ENCODE results near the gene ARHGEF2.

ARHGEF2 gene

DNA sequence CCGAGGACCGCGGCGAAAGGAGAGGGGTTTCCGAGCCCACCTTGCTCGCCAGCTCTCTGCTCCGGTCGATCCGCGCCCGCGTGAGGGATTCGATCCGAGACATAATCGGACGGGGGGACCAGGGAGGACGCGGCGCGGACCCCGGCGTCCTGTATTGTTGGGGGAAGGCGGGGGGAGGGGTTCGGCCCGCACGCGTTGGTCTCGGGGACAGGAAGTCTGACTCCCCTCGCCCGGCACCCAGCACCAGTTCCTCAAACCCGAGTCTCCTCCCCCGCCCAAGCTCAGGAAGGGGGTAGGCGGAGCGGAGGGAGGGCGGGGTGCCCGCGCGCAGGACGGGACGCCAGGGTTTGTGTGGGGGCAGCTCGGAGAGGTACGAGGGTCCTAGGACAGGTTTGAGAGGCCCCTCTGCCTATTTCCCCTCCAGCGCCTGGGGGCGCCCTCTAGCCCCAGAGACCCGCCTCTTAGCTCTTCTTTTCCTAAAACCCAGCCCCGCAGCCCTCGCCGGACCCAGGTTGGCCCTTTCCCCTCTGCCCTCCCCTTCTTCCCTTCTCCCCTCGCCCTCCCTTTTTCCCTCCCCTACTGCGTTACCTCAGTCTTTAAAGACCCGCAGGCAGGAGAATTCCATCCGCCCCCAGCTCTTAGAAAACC lies at the start of gene ARHGEF2:
Gene ARHGEF2 (minus strand): TSS at position 223 of the 648 bp plus-strand sequence. CDS start 120 bp downstream, at position 103.
- DNase-seq = peak; percentile 76 to 81

DNA sequence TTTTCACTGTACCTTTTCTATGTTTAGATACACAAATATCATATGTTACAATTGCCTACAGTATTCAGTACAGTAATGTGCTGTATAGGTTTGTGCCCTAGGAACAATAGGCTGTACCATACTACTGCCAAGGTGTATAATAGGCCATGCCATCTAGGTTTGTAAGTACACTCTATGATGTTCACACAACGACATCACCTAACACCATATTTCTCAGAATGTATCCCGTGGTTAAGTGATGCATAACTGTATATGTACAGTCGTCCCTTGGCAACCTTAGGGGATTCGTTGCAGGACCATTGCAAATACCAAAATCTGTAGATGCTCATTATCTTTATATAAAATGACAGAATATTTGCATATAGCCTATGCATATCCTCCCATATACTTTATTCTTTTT lies 48.2 kb upstream of the ARHGEF2 start:
- DNase-seq = no peak

DNA sequence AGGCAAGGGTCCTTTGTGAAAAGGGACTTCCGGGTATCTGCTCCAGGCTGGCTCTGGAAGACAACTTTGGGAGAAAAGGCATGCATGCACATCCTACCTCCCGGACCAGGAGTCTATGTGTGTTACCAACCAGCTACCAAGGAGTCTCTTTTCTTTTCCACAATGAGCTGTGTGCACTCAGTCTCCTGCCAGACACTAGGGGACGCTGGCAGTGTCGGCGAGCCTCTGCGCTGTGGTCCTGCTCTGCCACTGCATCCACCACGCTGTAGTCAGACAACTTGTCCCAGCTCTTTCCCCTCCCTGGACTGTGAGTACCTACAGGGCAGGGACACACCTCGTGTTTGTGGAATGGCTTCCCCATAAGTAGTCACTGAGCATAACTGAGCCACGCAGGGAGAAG lies 47.5 kb upstream of the ARHGEF2 start:
- peak; percentile 15 to 37 for DNase-seq

DNA sequence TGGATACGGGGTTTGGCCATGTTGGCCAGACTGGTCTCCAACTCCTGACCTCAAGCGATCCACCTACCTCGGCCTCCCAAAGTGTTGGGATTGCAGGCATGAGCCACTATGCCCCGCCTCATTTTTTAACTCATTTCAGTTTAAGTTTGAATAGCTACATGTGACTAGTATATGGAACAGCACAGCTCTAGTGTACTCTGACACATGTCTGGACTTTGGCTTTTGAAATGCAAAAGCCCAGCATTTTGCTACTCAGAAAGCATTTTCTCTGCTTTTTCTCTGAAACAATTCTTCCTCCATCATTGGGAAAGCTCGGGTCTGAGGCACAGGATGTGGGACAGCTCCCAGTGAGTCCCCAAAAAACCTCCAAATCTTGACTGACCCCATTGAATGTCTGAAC lies 46.5 kb upstream of the ARHGEF2 start:
- DNase-seq = no peak

DNA sequence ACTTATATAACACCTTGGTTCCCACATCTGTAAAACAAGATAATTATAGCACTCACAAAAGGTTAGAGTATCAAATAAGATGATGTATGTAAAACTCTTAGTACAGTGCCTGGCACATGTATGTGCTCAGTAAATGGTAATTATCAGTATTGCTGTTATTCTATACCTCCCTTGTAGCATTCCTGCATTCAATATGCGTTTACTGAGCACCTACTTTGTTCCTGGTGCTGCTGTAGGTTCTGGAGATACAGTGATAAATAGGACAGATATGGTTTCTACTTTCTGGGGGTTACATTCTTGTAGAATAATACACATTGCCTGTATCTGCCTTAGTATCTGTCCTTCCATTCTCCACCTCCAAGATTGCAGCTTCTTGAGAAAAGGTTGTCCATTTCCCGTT lies 43.6 kb upstream of the ARHGEF2 start:
- DNase-seq = no peak

DNA sequence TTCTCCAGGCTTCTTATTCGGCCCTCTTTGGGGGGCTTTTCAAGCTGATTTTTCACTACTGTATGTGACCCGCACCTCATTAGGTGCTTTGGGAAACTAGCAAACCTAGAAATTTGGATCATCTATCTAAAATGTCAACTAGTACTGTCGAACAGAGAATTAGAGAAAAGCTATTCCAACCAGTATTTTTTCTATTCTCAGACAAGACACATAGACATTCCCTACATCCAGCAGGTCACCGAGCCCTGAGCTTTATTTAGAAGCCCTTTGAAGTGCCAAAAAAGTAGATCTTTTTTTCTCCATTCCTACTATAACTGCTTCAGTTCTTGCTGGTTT lies 42.7 kb upstream of the ARHGEF2 start:
- DNase-seq = no peak

DNA sequence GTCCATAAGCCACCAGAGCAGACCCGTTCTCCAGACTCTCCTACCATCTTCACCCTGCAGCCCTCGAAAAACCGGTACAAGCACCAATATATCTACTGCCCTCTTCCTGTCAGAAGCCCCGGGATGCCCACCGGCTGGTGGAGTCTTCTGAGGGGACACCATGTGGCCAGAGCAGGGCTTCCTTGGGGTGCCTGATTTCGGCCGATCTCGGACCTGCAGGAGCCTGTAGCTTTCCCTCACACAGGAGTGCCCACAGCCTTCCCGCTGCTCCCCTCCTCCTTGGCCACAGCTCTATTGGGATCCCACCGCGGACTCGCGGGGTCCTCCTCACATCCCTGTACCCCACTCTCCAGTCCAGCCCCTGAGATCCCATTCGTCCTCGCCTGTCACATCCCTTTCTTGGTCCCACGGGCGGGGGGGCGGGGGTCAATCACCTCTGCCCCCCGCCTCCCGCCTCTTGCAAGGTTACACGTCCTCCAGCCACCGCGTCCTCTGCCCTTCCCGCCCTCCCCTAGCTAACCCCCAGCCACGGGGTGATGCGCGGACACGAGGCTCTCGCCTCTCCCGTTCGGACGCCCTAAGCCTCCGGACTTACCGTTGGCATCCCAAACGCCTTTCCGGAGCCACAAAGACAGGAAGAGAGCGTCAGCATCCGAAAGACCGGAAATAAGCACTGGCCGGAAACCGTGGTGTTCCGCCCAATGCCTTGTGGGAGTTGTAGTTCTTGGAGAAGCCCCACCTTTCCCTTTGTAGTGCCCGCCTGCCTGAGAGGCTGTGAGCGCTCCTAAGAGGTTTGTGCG lies 42.1 kb upstream of the ARHGEF2 start, which contains the start of gene SSR2:
Gene SSR2 (minus strand): TSS at position 659 of the 800 bp plus-strand sequence. CDS start 784 bp downstream, outside the sequence.
- peak; percentile 87 to 91 for DNase-seq

DNA sequence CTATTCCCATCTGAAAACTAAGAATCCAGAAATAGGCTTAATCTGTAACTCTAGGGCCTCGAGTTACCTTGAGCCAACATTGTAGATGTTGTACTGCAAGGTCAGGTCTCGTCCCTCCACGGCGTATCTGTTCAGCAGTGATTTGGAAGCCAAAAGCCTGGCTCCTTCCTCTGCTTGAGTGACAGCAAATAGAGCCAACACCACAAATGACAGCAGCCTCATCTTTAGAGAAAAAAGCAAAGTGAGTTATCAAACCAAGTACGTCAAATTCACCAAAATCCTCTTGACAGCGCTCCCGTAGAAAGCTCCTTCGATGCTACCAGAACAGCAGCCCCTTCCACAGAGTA lies 41.6 kb upstream of the ARHGEF2 start:
- DNase-seq = no peak

DNA sequence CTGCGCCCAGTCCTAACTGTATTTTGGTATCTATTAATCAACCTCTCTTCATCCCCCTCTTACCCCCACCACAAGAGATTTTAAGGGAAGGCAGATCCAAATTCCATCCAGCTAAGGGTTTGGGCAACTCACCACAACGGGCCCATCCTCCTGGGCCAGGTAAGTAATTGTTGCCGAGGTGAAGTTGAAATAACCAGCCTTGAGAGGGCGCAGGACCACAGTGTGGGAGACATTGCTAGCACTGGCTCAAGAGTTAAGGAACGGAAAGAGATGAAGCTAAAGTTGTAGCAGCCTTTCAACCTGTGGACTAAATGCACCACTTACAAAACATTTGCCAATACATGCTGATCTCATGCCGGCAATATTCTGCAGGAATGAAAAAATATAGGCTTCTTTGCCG lies 36.5 kb upstream of the ARHGEF2 start:
- DNase-seq = no peak

DNA sequence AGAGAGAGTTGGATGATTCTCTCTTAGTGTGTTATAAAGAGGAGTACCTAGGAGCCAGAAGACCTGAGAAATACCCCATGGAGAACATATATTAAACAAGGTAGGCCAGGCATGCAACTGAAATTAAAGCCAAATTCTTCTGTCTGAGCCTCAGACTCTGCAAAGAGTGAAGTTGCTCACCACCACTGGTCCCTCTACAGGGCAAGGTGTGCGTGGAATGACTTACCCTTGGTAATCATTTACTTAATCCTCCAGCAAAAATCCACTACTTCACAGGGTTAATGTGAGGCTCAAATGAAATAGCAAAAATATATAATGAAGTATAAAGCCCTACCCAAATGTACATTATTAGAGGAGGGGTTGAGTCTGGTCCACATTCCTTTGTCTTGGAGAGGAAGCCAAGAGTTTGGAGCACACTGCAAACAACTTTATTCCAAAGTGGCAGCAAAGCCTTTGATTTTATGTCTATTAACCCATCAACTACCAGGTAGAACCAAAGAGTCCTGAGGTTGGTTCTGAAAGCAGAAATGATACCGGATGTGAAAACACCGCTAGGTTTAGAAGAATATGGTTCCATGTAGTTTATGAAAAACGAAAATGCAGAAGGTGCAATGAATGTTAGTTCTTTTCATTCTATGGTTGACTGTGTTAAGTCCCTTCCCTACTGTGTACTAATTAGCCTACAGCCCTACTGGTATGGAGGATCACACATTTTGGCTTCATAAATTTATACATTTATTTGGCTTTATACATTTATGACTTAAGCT lies 33.9 kb upstream of the ARHGEF2 start:
- DNase-seq = no peak

DNA sequence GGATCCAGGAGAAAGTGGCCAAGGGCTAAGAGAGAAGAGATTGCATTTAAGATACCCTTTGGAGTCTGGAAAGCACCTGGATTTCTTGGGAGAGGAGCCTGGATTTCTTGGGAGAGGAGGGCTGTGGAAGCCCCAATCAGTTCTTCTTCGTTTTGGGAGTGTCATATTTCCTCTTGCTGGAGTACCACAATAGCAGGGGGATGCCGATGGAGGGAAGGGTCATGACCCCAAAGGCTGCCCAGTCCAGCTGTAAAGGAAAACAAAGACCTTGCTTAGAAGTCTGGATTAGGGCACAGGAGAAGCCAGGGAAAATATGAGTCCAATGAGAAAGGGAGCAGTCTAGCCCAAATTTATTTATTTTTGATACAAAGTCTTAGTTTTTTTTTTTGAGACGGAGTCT lies 31.1 kb upstream of the ARHGEF2 start:
- no peak for DNase-seq

DNA sequence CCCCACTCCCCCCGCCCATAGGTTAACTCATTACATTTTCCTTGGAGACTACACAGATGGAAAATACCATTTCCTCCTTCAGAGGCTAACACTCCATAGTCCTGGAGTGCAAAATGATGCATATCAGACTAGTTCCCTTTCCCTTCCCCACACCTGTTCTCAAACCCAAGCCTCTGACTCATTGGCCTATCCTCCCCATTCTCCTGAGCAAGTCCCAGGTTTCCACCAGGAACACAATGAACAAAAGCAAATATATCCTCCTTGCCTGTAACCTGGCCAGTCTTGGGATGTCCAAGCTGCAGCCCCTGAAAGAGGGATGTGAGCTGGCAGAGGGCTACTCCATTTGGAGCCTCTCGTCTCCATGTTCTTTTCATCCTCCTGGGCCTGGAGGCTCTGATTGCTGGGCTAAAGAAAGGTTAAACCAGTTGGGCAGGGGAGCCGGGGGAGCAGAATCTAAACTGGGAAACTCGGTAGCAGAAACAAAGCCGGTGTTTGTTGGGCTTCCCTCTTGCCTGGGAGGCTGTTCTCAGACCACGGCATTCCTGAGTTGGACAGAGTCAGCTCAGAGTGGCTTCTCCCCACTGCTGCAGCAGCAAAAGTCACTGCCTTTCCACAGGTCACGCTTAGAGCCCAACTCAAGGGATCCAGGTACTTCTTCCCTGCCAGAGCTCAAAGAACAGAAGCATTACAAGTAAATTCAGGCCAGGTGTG lies 28.5 kb upstream of the ARHGEF2 start:
- DNase-seq = no peak

DNA sequence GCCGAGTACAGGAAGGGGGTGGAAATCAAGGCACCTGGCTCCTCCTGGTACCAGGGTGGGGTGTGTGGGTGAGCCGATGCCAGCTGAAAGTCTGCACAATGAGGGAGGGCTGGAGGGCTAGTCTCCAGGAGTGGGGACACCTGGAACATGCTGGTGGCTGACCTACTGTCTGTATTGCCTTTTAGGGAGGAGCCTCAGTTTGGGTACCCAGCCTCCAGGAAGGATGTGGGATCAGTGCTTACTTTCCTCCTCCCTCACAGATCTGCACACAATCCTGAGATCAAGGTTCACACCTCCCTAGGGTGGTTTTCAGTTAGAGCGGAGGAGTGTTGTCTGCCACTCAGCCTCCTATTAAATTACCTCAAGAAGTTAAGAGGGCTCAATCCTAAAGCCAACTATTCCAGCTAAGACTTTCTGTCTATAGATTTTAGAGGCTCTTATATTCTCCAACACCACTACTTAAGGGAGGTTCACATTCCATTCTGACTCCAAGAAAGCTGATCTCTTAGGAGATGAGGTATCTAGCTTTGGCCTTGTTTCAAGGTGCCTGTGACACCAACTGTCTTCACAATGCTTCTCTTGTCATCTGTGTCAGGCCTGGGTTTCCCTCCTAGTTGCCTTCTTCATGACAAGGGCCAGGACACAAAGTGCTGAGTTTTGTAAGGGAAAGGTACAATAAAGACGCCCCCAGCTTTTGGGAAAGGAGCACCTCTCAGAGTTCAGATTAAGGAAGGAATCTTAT lies 26.7 kb upstream of the ARHGEF2 start:
- DNase-seq = peak in 1 of 2 donors; percentile 56

DNA sequence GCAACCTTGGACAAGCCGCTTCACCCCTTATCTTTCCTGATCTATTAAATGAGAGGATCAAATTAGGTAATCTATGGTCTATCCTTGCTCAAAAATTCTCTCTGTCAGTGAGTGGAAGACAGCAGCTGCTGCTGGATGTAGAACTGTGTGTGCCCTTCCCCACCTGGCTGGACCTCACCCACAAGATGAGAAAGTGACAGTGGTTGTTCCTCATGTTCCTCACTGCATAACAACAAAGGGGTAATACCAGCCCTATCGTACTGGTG lies 25.5 kb upstream of the ARHGEF2 start:
- no peak for DNase-seq

DNA sequence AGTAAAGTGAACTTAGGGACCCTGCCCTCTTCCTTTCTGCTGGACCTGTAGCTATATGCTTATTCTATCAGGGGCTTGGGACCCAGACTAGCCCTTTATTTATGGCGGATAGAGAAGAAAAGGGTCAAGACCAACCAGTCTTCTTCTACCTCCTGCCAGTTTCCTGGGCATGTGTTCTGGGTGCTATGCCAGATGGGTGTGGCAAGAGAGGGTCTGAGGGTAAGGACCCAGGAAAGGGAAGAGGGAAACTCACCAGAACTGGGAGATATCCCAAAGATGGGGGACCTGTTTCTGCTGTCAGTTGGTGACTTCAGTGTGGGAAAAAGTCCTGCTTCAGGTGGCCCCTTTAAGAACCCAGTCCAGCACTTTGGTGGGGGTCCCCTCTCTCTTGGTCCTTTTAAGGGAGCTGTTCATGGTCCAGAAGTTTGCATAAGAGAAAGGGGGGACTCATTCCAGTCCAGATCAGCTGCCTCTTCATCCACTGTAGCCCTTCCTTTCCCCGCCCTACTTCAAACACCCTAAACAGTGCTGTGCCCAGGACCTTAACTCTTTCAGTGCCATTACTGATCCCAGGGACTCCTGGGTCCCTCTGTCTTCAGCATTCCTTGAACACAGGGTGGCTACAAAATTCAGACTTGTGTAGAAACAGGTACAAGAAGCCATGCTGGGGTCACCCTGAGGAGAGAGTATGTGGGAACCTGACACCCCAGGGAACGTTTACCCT lies 24.0 kb upstream of the ARHGEF2 start:
- DNase-seq = no peak

DNA sequence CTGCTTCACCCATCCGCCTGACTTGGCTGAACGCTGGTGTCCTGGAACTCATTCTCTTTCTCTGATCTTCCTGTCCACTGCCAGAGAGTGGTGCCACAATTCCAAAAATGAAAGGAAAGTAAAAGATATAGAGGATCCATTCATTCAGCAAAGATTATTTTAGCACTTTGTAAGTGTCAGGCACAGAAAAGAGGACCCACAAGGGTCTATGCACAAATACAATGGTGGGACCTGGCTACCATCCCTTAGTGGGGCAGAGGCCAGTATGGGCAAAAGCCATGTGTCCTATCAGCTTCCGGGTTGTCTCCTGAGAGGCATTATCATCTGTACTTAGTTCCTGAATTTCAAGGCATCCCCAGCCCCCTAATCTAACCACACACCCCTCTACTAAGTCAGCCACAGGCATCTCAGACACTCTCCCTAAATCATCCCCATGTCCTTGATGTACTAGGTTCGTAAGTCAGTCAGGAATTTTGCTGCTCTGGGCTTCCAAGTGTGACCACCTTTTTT lies 23.4 kb upstream of the ARHGEF2 start:
- DNase-seq = no peak

DNA sequence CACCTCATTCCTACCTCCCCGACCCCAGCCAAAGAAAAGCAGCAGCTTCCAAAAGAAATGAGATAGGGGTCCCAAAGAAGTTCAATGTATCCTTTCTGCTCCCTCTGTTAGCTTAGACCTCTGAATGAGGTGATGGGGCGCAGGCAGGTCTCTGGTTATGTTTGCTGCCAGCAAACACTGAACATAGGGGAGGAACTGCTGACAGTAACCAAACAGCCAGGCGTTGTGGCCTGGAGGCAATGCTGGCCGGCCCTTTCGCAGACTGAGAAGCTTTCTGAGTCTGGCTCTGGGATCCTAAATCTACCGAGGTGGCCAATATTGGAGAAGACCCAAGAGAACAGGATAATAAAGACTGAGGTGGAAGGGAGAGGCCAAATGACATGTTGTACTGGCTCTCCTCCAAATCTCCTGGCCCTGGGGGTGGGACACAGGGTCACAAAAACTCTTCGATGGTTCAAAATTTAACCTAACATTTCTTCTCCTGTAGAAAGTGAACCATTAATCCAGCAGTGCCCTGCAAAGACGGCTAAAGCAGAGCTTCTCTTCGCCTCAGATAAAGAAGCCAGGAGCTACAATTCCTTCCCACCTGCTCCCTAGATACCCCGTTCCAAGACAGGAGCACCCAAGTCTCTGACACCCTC lies 22.8 kb upstream of the ARHGEF2 start:
- DNase-seq = no peak

DNA sequence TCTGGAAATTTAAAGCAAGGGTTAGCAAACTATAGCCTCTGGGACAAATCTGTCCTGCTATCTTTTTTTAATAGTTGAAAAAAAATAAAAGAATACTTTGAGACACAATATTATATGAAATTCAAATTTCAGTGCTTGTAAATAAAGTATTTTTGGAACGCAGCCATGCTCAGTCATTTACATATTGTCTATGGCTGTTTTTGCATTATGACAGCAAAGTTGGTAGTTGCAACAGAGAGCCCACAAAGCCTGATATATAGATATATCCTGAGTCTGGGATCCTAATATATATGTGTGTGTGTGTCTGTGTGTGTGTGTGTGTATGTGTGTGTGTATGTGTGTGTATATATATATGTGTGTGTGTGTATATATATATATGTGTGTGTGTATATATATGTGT lies 21.6 kb upstream of the ARHGEF2 start:
- DNase-seq = no peak

DNA sequence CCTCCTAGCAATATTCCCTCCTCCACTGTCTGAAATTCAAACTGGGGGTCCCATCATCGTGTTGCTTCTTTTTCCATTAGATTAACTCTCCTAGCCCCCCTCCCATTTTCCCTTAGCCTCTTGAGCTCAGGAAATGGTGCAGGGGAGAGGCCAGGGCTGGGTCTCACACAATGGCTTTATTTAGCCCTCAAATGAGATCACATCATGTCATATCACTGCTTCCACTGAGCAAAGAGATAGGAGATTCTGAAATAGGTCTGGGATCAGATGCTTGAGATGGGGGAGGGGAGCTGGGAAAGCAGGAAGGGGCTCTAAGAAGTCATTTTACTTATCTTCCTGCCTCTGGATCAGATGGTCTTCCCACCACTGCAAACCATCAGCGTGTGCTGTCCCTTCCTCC lies 17.8 kb upstream of the ARHGEF2 start:
- no peak for DNase-seq

DNA sequence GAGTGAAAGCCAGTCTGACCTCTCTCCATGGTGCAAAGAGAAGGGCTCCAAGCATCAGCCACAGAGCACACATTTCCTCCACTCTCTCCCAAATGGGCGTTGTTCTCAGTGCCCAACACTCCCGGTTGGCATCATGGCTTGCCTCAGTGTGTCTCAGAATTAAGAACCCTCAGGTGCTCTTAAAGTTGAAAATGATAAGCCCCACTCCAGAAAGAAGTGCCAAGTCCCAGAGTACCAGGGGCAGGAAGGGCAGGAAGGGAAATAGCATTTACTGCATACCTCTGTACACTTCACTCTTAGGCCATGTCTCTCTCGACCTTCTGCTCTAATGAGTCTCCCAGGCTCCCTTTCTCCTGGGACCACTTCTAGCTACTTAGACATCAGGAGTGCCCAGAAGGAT lies 15.2 kb upstream of the ARHGEF2 start:
- DNase-seq = no peak

DNA sequence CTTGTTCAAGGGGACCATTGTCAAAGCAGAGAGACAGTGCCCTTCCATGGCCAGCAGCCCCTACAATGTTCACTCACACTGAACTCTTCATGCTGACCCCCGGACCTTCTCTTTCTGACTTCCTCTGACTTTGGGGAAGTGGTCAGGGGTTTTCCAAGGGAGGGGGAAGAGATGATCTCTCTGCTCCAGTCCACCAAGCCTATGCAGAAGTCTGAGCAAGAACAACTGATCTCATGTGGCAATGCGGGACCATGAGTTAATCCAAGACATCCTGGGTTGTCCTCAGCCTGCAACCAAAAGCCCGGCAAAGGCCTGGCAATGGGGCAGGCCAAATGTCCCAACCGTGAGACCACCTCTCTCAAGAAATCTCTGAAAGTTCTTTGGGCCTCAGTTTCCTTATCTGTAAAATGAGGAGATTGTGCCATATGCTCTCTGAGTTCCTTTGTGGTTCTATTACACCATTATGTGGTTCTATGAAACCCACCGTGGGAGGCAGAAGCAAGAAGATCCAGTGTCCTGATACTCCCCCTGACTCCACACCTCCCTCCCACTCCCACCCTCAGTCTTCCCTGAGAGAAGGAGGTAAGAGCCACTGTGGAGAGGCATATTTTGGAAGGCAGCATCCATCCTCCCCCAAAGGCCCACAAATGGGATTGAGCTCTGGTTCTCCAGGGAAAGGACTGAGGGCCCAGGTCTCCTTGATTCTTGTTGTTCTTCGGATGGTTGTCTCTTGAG lies 11.8 kb upstream of the ARHGEF2 start:
- DNase-seq = peak in 1 of 2 donors; percentile 57
